HEK293 (cell line): ENCODE results near the gene HLX.

ENCODE experiments used
- CTCF ChIA-PET: fragments of 350-600 bp; formaldehyde crosslinking; extraction: SDS; loops from one replicate; lab custom pipeline; 2021; ENCODE audit warnings: antibody characterized with exemption; lab: Yijun Ruan, JAX
- POLR2A ChIA-PET: fragments of 300-600 bp; formaldehyde crosslinking; extraction: SDS; loops from one replicate; lab custom pipeline; 2020; ENCODE audit warnings: antibody characterized with exemption, inconsistent platforms; lab: Yijun Ruan, JAX
- H3K27ac ChIP-seq: fragments of 200-500 bp; sonication (Bioruptor generic); 2 replicates; pipeline ENCODE4 v1.5.1; 2014; ENCODE audit warnings: low read depth, low read length, control low read depth, inconsistent platforms; ENCODE audit errors: extremely low read depth
- H3K36me3 ChIP-seq, 2 experiments: fragments of 200-500 bp in 1 of 2; sonication (Bioruptor generic) in 1 of 2; 1 replicate in 1 of 2; 2 replicates in 1 of 2; pipeline ENCODE4 v1.5.1; 2014 to 2017; ENCODE audit warnings: inconsistent platforms in 2 of 2, low read length in 2 of 2; ENCODE audit not compliant: control insufficient read depth in 2 of 2, insufficient read depth in 1 of 2
- H3K4me1 ChIP-seq: fragments of 200-500 bp; sonication (Bioruptor generic); 2 replicates; pipeline ENCODE4 v1.5.1; 2014; ENCODE audit warnings: mild to moderate bottlenecking, low read length, inconsistent platforms; ENCODE audit not compliant: control insufficient read depth, insufficient read depth
- H3K4me3 ChIP-seq: 2 replicates; pipeline ENCODE4 v1.5.1; 2011; ENCODE audit warnings: low read depth, mild to moderate bottlenecking, control low read depth, low read length, moderate library complexity
- H3K9me3 ChIP-seq: fragments of 200-500 bp; sonication (Bioruptor generic); 2 replicates; pipeline ENCODE4 v1.5.1; 2014; ENCODE audit warnings: low read depth, low read length, inconsistent platforms; ENCODE audit not compliant: control insufficient read depth, insufficient read depth
- BCL11B ChIP-seq: fragments of 450-650 bp; formaldehyde crosslinking; IDR thresholded peaks from 2 replicates; pipeline ENCODE4 v1.5.1; 2016; ENCODE audit warnings: low read depth, missing biosample characterization, missing genetic modification characterization
- CTCF ChIP-seq: fragments of 450-650 bp; formaldehyde crosslinking; IDR thresholded peaks from 2 replicates; pipeline ENCODE4 v1.5.1; 2016; ENCODE audit warnings: missing biosample characterization, missing genetic modification characterization
- GLIS1 ChIP-seq: fragments of 450-650 bp; formaldehyde crosslinking; IDR thresholded peaks from 2 replicates; pipeline ENCODE4 v1.5.1; 2016; ENCODE audit warnings: missing biosample characterization, missing genetic modification characterization
- HOXA7 ChIP-seq: sonication (generic); formaldehyde crosslinking; IDR thresholded peaks from 2 replicates; pipeline ENCODE4 v1.8.1; 2022; ENCODE audit warnings: missing genetic modification reagents, borderline replicate concordance
- MYNN ChIP-seq: fragments of 450-650 bp; formaldehyde crosslinking; IDR thresholded peaks from 2 replicates; pipeline ENCODE4 v1.5.1; 2016; ENCODE audit warnings: missing biosample characterization, missing genetic modification characterization, borderline replicate concordance
- MZF1 ChIP-seq: fragments of 450-650 bp; formaldehyde crosslinking; IDR thresholded peaks from 2 replicates; pipeline ENCODE4 v1.5.1; 2017; ENCODE audit warnings: missing biosample characterization, missing genetic modification characterization, borderline replicate concordance
- OSR2 ChIP-seq: fragments of 450-650 bp; formaldehyde crosslinking; IDR thresholded peaks from 2 replicates; pipeline ENCODE4 v1.5.1; 2016; ENCODE audit warnings: missing biosample characterization, missing genetic modification characterization
- PATZ1 ChIP-seq: fragments of 450-650 bp; formaldehyde crosslinking; IDR thresholded peaks from 2 replicates; pipeline ENCODE4 v1.5.1; 2016; ENCODE audit warnings: missing biosample characterization, missing genetic modification characterization
- PRDM1 ChIP-seq: fragments of 450-650 bp; formaldehyde crosslinking; IDR thresholded peaks from 2 replicates; pipeline ENCODE4; 2016; ENCODE audit warnings: missing biosample characterization, missing genetic modification characterization
- PRDM10 ChIP-seq: fragments of 450-650 bp; formaldehyde crosslinking; IDR thresholded peaks from 2 replicates; pipeline ENCODE4 v1.5.1; 2016; ENCODE audit warnings: missing biosample characterization, missing genetic modification characterization
- SP3 ChIP-seq: fragments of 450-650 bp; formaldehyde crosslinking; IDR thresholded peaks from 2 replicates; pipeline ENCODE4 v1.5.1; 2016; ENCODE audit warnings: missing biosample characterization, missing genetic modification characterization
- ZBTB7A ChIP-seq: fragments of 450-650 bp; formaldehyde crosslinking; IDR thresholded peaks from 2 replicates; pipeline ENCODE4 v1.5.1; 2016; ENCODE audit warnings: low read depth, missing biosample characterization, missing genetic modification characterization
- ZNF138 ChIP-seq: fragments of 450-650 bp; formaldehyde crosslinking; IDR thresholded peaks from 2 replicates; pipeline ENCODE4 v1.5.1; 2016; ENCODE audit warnings: missing biosample characterization, missing genetic modification characterization, borderline replicate concordance
- ZNF146 ChIP-seq: fragments of 450-650 bp; formaldehyde crosslinking; IDR thresholded peaks from 2 replicates; pipeline ENCODE4 v1.5.1; 2016; ENCODE audit warnings: missing biosample characterization, missing genetic modification characterization
- ZNF169 ChIP-seq: fragments of 450-650 bp; formaldehyde crosslinking; IDR thresholded peaks from 2 replicates; pipeline ENCODE4 v1.5.1; 2016; ENCODE audit warnings: missing biosample characterization, missing genetic modification characterization
- ZNF239 ChIP-seq: fragments of 450-650 bp; formaldehyde crosslinking; IDR thresholded peaks from 2 replicates; pipeline ENCODE4 v1.5.1; 2016; ENCODE audit warnings: missing biosample characterization, missing genetic modification characterization
- ZNF398 ChIP-seq: fragments of 450-650 bp; formaldehyde crosslinking; IDR thresholded peaks from 2 replicates; pipeline ENCODE4 v1.5.1; 2017; ENCODE audit warnings: missing biosample characterization, missing genetic modification characterization
- ZNF426 ChIP-seq: fragments of 450-650 bp; formaldehyde crosslinking; IDR thresholded peaks from 2 replicates; pipeline ENCODE4 v1.5.1; 2017; ENCODE audit warnings: missing biosample characterization, missing genetic modification characterization, mild to moderate bottlenecking, inconsistent platforms, moderate library complexity
- ZNF558 ChIP-seq: fragments of 450-650 bp; formaldehyde crosslinking; IDR thresholded peaks from 2 replicates; pipeline ENCODE4 v1.5.1; 2016; ENCODE audit warnings: missing biosample characterization, missing genetic modification characterization
- ZNF580 ChIP-seq: fragments of 450-650 bp; formaldehyde crosslinking; IDR thresholded peaks from 2 replicates; pipeline ENCODE4 v1.5.1; 2016; ENCODE audit warnings: missing biosample characterization, missing genetic modification characterization
- ZNF629 ChIP-seq: fragments of 450-650 bp; formaldehyde crosslinking; IDR thresholded peaks from 2 replicates; pipeline ENCODE4 v1.5.1; 2017; ENCODE audit warnings: missing biosample characterization, missing genetic modification characterization
- ZNF645 ChIP-seq: fragments of 450-650 bp; formaldehyde crosslinking; IDR thresholded peaks from 2 replicates; pipeline ENCODE4; 2016; ENCODE audit warnings: missing biosample characterization, missing genetic modification characterization
- ZNF707 ChIP-seq: fragments of 450-650 bp; formaldehyde crosslinking; IDR thresholded peaks from 2 replicates; pipeline ENCODE4 v1.5.1; 2016; ENCODE audit warnings: missing biosample characterization, missing genetic modification characterization
- ZSCAN4 ChIP-seq: fragments of 450-650 bp; formaldehyde crosslinking; IDR thresholded peaks from 2 replicates; pipeline ENCODE4 v1.5.1; 2017; ENCODE audit warnings: missing biosample characterization, missing genetic modification characterization

Gene HLX

GRCh38 chr1:220918285-220918951 lies 39.2 kb downstream of the HLX start (continued):
- TF ChIP-seq PRDM10 (tag by site-specific recombination), result no peak
- peak; percentile 95 for TF ChIP-seq ZNF580 (tag by site-specific recombination)
- no peak for TF ChIP-seq ZNF239 (tag by site-specific recombination)
- peak; percentile 49 for TF ChIP-seq GLIS1 (tag by site-specific recombination)
- TF ChIP-seq ZNF645, result no peak
- TF ChIP-seq OSR2 (tag by site-specific recombination), result peak; percentile 99
- TF ChIP-seq ZNF707 (tag by site-specific recombination), result no peak

- POLR2A ChIA-PET, result no interaction called here
- Histone ChIP-seq H3K36me3 (no peaks in the 10 kb centered on the region), H3K9me3 (no peaks in the 10 kb centered on the region), H3K4me1 (peaks cover 22% of the 10 kb centered on the region), H3K4me3 (no peak overlapping the region), H3K27ac (no peak overlapping the region)
- no peak for TF ChIP-seq ZNF138 (tag by site-specific recombination)
- no peak for TF ChIP-seq PRDM1 (tag by site-specific recombination)
- no peak for TF ChIP-seq ZNF398 (tag by site-specific recombination)
- TF ChIP-seq ZNF580 (tag by site-specific recombination), result no peak
- TF ChIP-seq CTCF (tag by site-specific recombination), result no peak
- no peak for TF ChIP-seq ZSCAN4 (tag by site-specific recombination)
- TF ChIP-seq MYNN (tag by site-specific recombination), result no peak
- no peak for TF ChIP-seq HOXA7 (CRISPR knock-in tag)
- no peak for TF ChIP-seq ZNF146 (tag by site-specific recombination)
- no peak for TF ChIP-seq PATZ1 (tag by site-specific recombination)
- no peak for TF ChIP-seq ZNF426
- TF ChIP-seq BCL11B (tag by site-specific recombination), result no peak
- TF ChIP-seq SP3 (tag by site-specific recombination), result no peak
- TF ChIP-seq ZNF169 (tag by site-specific recombination), result no peak
- no peak for TF ChIP-seq ZNF558 (tag by site-specific recombination)
- no peak for TF ChIP-seq MZF1 (tag by site-specific recombination)
- no peak for TF ChIP-seq ZBTB7A
- no peak for TF ChIP-seq ZNF629 (tag by site-specific recombination)
- CTCF ChIA-PET, result interaction anchor here (0.6 kb wide), 1 partner anchor 12 kb away, joined by 3 read pairs; no protein-coding TSS in a partner anchor
Observed at GRCh38 chr1:220920967-220921366, 41.7 kb downstream of the HLX start.
